Activated naive CD4-positive, alpha-beta T cell treated with anti-CD3 and anti-CD28 coated beads for 36 hours (primary cell): ENCODE measurements around the gene RAC3. TPM values are rescaled to one million over a fixed set of nuclear protein-coding genes. Genes with fewer than 3 reads are reported as not detected.

ENCODE experiments used
- CTCF ChIA-PET: fragments of 350-600 bp; sonication (Branson Sonifier 250); formaldehyde crosslinking; loops from one replicate; lab custom pipeline; 2021; ENCODE audit warnings: antibody characterized with exemption; lab: Charles Lee
- DNase-seq: peaks from one replicate; pipeline ENCODE4 v3.0.0-alpha.2; 2020
- H3K27ac Mint-ChIP-seq: one replicate; pipeline ENCODE4 v1.8.0; 2021; ENCODE audit warnings: mild to moderate bottlenecking, mixed read lengths
- H3K27me3 Mint-ChIP-seq: one replicate; pipeline ENCODE4 v1.8.0; 2021; ENCODE audit warnings: low read depth, mixed read lengths
- H3K36me3 Mint-ChIP-seq: one replicate; pipeline ENCODE4 v1.8.0; 2021; ENCODE audit warnings: low read depth, mixed read lengths
- H3K4me1 Mint-ChIP-seq: one replicate; pipeline ENCODE4 v1.8.0; 2021; ENCODE audit warnings: low read depth, mixed read lengths
- H3K4me3 Mint-ChIP-seq: one replicate; pipeline ENCODE4 v1.8.0; 2021; ENCODE audit warnings: mild to moderate bottlenecking, moderate library complexity, mixed read lengths
- H3K9me3 Mint-ChIP-seq: one replicate; pipeline ENCODE4 v1.8.0; 2021; ENCODE audit warnings: mixed read lengths
- intact Hi-C: fragments of 100-400 bp; cut with micrococcal nuclease; formaldehyde crosslinking; loops from one replicate; pipeline ENCODE4 v1.15.1; 2023
- total RNA-seq, 2 experiments: library from RNA; stranded (reverse); gene quantifications; one replicate each; pipeline ENCODE4 v1.2.3, GENCODE V29; 2021

Gene RAC3
- total RNA-seq, 2 experiments from 2014 or later: 4.5 to 4.8 TPM

DNA sequence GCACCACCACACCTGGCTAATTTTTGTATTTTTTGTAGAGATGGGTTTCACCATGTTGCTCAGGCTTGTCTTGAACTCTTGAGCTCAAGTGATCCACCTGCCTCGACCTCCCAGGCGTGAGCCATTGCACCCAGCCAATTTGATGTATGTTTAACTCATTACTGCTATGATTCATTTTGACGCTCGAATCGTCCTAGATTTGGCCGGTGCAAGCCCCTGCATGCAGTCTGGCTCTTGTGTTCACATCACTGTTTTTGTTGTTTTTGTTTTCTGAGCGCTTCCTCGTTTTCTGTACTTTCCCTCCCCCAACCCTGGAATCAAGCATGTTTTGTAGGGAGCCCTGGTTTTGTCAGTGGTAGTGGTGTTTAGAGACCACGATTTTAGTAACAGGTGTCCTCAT lies 42.0 kb downstream of the RAC3 start:
- Mint-ChIP-seq H3K36me3 (peaks cover 2% of the 10 kb centered on the region), H3K4me1 (no peaks in the 10 kb centered on the region), H3K27ac (no peak overlapping the region), H3K9me3 (no peaks in the 10 kb centered on the region), H3K4me3 (no peak overlapping the region), H3K27me3 (no peaks in the 10 kb centered on the region)
- CTCF ChIA-PET: interaction anchor here (0.7 to 1.0 kb wide), 2 partner anchors 8 to 53 kb away, joined by 3 to 4 read pairs; partner anchors contain the start of gene DUS1L
- no peak for DNase-seq
- intact Hi-C loops: no loop called here

DNA sequence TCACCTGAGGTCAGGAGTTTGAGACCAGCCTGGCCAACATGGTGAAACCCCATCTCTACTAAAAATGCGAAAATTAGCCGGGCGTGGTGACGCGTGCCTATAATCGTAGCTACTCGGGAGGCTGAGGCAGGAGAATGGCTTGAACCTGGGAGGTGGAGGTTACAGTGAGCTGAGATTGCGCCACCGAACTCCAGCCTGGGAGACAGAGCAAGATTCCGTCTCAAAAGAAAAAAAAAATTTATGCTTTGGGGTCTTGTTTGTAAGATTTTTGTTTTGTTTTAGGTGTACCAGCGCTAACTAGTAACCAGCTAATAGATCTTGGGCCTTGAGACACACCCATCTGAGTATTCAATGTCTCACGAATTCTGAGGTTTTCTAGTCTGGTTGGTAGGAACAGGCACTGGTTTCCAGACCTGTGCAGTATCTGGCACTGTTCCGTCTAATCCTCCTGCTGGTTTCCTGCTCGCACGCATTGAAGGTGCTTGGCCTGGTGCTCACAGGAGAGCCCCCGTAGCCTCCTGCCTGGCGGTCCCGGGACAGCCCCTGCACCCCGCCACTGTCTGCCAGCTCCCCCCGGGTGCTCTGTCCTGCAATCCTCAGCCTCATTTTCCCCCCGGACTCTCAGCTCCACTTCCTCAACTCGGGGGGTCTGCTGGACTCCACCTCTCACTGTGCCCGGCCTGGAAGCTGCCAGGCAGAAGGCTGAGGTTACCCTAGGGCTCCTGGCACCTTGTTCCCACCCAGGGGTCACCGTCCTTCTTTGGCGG lies 44.7 kb downstream of the RAC3 start:
- H3K9me3 Mint-ChIP-seq: no peaks in the 10 kb centered on the region
- H3K4me1 Mint-ChIP-seq: no peaks in the 10 kb centered on the region
- no peak for DNase-seq
- H3K27ac Mint-ChIP-seq: no peak overlapping the region
- H3K4me3 Mint-ChIP-seq: no peak overlapping the region
- CTCF ChIA-PET: no interaction called here
- peaks cover 13% of the 10 kb centered on the region for H3K36me3 Mint-ChIP-seq
- intact Hi-C loops: no loop called here
- H3K27me3 Mint-ChIP-seq: no peaks in the 10 kb centered on the region

DNA sequence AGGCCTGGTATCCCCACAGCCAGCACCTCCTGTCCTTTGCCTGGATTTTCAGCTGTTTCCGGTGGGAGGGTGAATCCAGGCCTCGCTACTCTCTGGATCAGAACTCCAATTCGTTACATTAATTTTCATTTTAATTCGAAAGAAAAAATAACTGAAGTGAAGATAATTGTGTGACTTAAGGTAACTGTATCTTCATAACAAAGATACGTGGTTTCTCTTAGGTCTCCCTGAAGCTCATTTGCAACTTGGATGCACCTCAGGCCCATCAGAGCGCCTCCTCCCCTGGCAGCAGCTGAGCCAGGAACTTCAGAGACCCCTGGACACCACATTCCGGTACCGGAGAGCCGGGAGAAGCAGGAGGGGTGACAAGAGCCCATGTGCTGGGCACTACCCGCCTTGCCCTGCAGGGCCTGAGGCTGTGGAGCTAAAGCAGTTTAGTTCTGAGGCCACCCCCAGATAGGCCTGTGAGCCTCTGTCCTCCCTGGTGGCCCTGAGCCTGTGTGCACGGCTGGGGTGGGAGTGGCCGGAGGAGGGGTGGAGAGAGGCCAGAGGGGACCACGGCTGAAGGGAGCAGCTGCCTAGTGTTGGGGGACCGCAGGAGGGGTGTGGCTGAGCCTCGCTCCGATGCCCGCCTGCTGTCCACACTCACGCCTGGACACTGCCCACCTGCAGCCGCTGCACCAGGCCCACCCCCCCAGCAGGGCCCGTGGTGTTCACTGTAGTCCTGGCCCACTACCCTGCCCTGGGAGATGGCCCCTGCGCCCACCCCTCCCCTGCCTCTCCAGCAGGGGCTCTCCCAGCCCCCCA lies 45.5 kb downstream of the RAC3 start:
- intact Hi-C loops: no loop called here
- no peak overlapping the region for H3K27ac Mint-ChIP-seq
- H3K9me3 Mint-ChIP-seq: no peaks in the 10 kb centered on the region
- H3K4me3 Mint-ChIP-seq: no peak overlapping the region
- H3K27me3 Mint-ChIP-seq: no peaks in the 10 kb centered on the region
- CTCF ChIA-PET: no interaction called here
- no peaks in the 10 kb centered on the region for H3K4me1 Mint-ChIP-seq
- no peak for DNase-seq
- H3K36me3 Mint-ChIP-seq: peaks cover 15% of the 10 kb centered on the region

DNA sequence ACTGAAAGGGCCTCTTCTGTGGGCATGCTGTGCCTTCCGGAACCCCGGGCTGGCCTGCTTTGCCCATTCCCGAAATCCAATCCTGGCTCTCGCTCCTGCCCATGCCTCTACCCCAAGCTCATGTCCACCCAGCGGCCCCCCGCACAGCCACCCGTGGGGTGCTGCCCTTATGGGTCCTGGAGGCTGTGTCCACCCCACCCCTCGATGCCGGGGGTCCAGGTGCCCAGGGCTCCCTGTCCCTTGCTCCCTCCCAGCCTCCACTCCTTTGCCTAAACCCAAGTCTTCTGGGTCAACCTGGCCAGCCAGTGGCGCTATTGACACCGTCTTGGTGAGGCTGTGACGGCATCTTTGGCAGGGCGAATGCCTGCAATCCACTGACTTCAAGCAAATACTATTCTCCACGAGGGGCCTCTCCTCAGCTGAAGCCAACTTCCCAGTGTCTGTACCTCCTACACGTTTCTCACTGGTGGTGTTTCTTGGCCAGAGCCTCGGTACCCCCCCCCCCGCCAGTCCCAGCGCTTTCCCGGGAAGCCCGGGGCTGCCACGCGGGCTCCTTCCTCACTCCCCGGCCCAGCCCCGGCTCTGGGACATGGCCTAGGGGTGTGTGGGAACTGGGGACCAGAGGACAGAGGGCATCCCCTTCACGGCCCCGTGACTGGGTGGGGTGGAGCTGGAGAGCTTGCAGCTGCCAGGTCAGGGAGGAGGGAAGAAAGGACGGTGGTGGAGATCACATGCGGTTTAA lies 46.3 kb downstream of the RAC3 start:
- Mint-ChIP-seq H3K4me3 (no peak overlapping the region), H3K36me3 (peaks cover 19% of the 10 kb centered on the region), H3K4me1 (no peaks in the 10 kb centered on the region), H3K27me3 (no peaks in the 10 kb centered on the region), H3K9me3 (no peaks in the 10 kb centered on the region), H3K27ac (no peak overlapping the region)
- DNase-seq: no peak
- CTCF ChIA-PET: no interaction called here
- intact Hi-C loops: no loop called here

DNA sequence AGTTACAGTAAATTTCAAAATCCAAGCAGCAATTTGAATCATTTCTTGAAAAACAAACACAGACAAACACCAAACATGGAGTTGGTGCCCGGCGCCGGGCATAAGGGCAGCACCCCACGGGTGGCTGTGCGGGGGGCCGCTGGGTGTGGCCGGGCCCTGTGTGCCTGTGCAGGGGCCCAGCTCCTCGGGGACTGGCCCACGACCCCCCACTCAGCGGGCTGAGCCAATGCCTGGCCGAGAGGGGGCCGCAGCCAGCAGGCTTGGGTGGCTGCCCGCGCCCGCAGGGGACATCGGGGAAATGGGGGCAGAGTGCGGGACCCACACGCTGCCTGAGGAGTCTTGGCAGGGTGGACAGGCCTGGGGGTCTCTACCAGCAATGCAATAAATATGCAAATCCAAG lies 47.0 kb downstream of the RAC3 start:
- CTCF ChIA-PET: no interaction called here
- intact Hi-C loops: no loop called here
- H3K9me3 Mint-ChIP-seq: no peaks in the 10 kb centered on the region
- H3K4me1 Mint-ChIP-seq: no peaks in the 10 kb centered on the region
- DNase-seq: no peak
- no peak overlapping the region for H3K4me3 Mint-ChIP-seq
- peaks cover 26% of the 10 kb centered on the region for H3K36me3 Mint-ChIP-seq
- H3K27me3 Mint-ChIP-seq: no peaks in the 10 kb centered on the region
- no peak overlapping the region for H3K27ac Mint-ChIP-seq

DNA sequence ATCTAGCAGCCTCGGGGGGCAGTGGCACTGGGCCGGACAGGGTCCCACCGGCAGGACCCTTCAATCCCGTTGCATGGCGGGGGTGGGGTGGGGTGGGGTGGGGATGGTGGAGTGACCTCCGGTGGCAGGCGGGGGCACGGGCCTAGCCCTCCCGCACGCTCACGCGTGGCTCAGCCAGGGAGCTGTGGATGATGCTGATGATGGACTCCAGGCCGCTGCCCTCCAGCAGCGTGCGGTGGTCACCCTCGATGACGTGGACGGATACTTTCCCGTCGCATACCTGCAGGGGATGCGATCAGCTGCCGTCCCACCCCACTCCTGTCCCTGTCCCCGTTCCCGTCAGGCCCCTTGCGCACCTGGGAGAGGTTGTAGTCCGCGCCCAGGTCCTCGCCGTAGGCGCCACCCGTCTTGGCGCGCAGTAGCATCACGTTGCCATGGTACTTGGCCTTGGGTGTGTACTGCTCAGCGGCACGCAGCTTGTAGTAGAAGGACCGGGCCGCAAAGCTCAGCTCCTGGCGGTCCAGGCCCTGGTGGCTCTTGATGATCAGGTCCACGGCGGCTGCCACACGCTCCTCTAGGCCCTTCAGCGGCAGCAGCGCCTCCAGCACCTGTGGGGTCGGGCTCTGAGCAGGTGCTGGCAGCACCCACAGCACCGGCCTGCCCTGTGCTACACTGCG lies 47.7 kb downstream of the RAC3 start:
- no peaks in the 10 kb centered on the region for H3K27me3 Mint-ChIP-seq
- DNase-seq: no peak
- CTCF ChIA-PET: no interaction called here
- H3K36me3 Mint-ChIP-seq: peaks cover 31% of the 10 kb centered on the region
- no peaks in the 10 kb centered on the region for H3K9me3 Mint-ChIP-seq
- intact Hi-C loops: no loop called here
- H3K27ac Mint-ChIP-seq: no peak overlapping the region
- no peak overlapping the region for H3K4me3 Mint-ChIP-seq
- no peaks in the 10 kb centered on the region for H3K4me1 Mint-ChIP-seq

DNA sequence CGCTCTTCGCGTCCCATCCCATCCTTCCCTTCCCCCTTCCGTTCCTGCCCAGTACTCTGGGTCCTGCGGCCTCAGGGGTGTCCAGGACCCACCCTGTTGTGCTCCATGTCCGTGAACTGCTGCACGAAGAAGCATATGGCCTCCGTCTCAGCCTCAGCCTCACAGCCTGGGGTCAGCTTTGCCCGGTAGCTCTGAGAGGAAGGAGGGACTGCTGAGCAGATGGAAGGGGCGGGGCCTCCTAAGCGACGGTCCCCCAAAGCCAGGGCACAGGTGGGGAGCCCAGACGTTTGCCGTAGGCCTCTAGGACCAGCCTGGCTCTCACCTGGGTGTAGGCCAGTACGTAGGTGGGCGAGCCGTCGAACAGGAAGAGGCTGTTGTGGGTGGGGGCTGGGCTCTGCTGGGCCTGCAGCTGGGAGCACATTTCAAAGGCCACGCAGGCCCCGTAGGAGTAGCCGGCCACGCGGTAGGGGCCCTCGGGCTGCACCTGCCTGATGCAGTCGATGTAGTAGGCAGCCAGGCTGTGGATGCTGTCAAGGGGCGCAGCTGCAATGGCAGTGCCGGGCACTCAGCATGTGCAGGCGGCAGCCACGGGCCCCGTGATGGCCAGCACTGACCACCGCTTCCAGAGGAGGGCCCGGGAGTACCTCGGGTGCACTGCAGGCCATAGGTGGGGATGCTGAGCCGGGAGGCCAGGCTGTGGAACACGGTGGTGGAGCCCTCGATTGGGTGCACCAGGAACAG lies 48.7 kb downstream of the RAC3 start:
- no peak overlapping the region for H3K4me3 Mint-ChIP-seq
- H3K27me3 Mint-ChIP-seq: no peaks in the 10 kb centered on the region
- no peaks in the 10 kb centered on the region for H3K9me3 Mint-ChIP-seq
- no peaks in the 10 kb centered on the region for H3K4me1 Mint-ChIP-seq
- H3K36me3 Mint-ChIP-seq: peaks cover 34% of the 10 kb centered on the region
- CTCF ChIA-PET: no interaction called here
- H3K27ac Mint-ChIP-seq: no peak overlapping the region
- no peak for DNase-seq
- intact Hi-C loops: no loop called here

DNA sequence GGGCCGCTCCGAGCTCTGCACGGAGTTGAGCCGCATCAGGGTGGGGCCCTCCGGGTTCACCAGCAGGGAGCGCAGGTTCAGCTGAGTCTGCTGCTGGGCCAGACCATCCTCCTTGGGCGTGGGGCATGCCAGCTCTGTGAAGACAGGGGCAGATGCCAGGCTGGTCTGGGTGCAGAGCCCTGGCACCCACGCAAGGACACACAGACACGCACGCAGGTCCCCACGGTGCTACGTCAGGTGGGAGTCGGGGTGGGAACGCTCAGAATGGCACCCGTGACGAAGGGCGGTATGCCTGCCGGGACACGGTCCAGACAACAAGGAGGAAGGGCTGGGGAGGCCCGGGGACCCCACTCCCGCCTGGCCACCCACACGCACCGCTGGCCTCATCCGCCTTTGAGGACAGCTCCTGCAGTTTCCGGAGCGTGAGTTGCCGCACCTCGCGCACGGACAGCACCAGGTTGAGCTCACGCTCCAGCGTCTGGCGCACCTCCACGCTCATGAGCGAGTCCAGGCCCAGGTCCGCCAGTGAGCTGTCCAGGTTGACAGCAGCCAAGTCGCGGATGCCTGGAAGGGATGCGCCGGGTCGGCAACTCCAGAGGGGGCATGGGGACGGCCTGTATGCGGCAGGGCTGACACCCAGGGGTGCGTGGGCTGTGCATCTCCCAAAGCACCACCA lies 49.4 kb downstream of the RAC3 start:
- CTCF ChIA-PET: no interaction called here
- no peak for DNase-seq
- Mint-ChIP-seq H3K4me3 (no peak overlapping the region), H3K9me3 (no peaks in the 10 kb centered on the region), H3K36me3 (peaks cover 34% of the 10 kb centered on the region), H3K27ac (no peak overlapping the region), H3K4me1 (no peaks in the 10 kb centered on the region), H3K27me3 (no peaks in the 10 kb centered on the region)
- intact Hi-C loops: no loop called here

DNA sequence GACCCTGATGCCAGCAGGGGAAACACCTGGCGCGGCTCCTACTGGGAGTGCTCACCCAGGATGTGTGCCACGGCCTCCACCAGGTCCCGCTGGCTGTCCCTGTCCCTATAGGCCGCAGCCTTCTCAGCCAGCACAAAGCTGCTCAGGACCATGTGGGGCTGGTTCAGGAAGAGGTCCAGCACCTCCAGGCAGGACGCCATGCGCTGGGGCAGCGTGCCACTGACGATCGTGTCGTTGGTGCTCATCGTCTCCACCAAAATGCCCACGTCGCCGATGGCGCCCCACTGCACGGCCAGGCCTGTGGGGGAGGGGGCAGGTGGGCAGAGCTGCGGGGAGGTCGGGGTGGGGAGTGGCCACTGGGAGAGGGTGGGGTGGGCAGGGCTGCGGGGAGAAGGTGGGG lies 50.1 kb downstream of the RAC3 start:
- no peaks in the 10 kb centered on the region for H3K9me3 Mint-ChIP-seq

DNA sequence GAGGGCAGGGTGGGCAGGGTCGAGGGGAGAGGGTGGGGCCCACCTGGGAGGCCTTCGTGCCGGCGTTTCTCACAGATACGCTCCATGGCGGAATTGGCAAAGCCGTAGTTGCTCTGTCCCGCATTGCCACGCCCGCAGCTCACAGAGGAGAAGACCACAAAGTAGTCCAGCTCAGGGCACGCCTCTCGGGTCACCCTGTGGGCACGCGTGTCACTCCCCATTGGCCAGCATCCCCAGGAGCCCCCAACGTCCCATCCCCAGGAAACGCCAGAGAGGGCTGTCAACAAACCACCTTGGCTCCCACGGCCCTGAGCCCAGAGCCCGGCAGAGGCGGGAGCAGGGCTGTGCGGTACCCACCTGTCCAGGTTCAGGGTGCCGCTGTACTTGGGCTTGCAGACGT lies 50.5 kb downstream of the RAC3 start:
- CTCF ChIA-PET: no interaction called here
- no peaks in the 10 kb centered on the region for H3K27me3 Mint-ChIP-seq
- H3K4me1 Mint-ChIP-seq: no peaks in the 10 kb centered on the region
- no peaks in the 10 kb centered on the region for H3K9me3 Mint-ChIP-seq
- H3K36me3 Mint-ChIP-seq: peaks cover 34% of the 10 kb centered on the region
- intact Hi-C loops: no loop called here
- no peak for DNase-seq
- H3K27ac Mint-ChIP-seq: no peak overlapping the region
- H3K4me3 Mint-ChIP-seq: no peak overlapping the region

More for the DNA sequence above, 50.1 kb downstream of the RAC3 start:
- DNase-seq: no peak
- no peaks in the 10 kb centered on the region for H3K4me1 Mint-ChIP-seq
- H3K27me3 Mint-ChIP-seq: no peaks in the 10 kb centered on the region
- no peak overlapping the region for H3K27ac Mint-ChIP-seq
- CTCF ChIA-PET: no interaction called here
- H3K4me3 Mint-ChIP-seq: no peak overlapping the region
- intact Hi-C loops: no loop called here
- H3K36me3 Mint-ChIP-seq: peaks cover 34% of the 10 kb centered on the region

DNA sequence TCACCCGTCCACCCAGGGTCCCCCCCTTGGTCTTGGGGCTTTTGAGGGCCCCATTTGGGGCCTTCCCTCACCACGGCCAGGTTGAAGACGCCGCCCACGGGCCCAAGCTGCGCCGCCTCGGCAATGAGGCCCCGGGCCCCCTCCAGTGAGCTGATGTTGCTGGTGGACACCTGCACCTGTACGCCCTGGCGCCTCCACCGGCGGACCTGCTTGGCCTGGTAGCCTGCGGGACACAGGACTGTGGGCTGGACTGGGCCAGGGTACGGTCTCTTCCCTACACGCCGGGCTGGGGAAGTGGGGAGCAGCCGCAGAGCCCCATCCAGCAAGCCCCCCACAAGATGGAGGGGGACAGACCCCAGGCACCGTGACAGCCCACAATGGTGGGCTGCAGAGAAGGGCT lies 51.0 kb downstream of the RAC3 start:
- intact Hi-C loops: no loop called here
- Mint-ChIP-seq H3K36me3 (peaks cover 34% of the 10 kb centered on the region), H3K4me3 (no peak overlapping the region), H3K4me1 (no peaks in the 10 kb centered on the region), H3K27ac (no peak overlapping the region), H3K9me3 (no peaks in the 10 kb centered on the region), H3K27me3 (no peaks in the 10 kb centered on the region)
- CTCF ChIA-PET: no interaction called here
- DNase-seq: no peak
